SU-DHL-6 (cell line): ENCODE results near the gene ITLN1.

ENCODE experiments used
- CTCF ChIP-seq: fragments of 200-600 bp; sonication (generic); IDR thresholded peaks from one replicate; pipeline ENCODE4 v1.5.1; 2017; ENCODE audit warnings: antibody characterized with exemption, mild to moderate bottlenecking, low read length, moderate library complexity; ENCODE audit not compliant: insufficient read depth, poor library complexity, severe bottlenecking
- EZH2phosphoT487 ChIP-seq: fragments of 200-600 bp; sonication (generic), shearing (Covaris generic); conservative IDR thresholded peaks from 2 replicates; pipeline ENCODE4 v1.6.1; 2018; ENCODE audit warnings: mild to moderate bottlenecking, antibody characterized with exemption, low read length, moderate library complexity, mixed read lengths

DNA sequence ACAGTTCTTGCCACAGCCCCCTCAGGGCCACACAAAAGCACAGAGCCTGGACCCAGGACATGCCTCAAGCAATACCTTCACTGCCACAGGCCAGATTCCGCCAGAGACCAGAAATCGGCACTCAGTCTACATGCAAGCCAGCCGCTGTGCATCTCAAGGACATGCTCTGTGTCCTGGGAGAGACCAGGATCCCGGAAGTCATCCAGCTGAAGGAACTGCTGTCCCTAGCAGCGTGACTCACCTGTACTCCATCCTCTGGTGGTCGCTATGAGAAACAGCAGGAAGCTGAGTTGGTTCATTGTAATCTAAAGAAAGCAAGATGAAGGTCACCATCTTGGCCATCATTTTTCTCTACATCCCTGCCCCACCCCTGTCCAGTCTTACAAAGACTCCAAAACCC is 401 bp downstream of the ITLN1 start:
- TF ChIP-seq CTCF (no peak), EZH2phosphoT487 (no peak)
